T-helper 9 cell (primary cell): ENCODE measurements around the gene GSTK1.
"Not testable (repeated sequence)": the region's sequence is repeated elsewhere in the genome, so short reads cannot be mapped to it uniquely, and the experiment has no call there.

Experiments
- DNase-seq: peaks from one replicate; pipeline ENCODE4 v3.0.0-alpha.2; 2020

The GSTK1 gene

GRCh38 chr7:143279186-143280098 is 16.2 kb downstream of the GSTK1 start:
- no peak for DNase-seq

GRCh38 chr7:143280160-143280559 is 16.9 kb downstream of the GSTK1 start:
- DNase-seq, result no peak

- no peak for DNase-seq
Measured at GRCh38 chr7:143280566-143280965, 17.3 kb downstream of the GSTK1 start.

GRCh38 chr7:143281529-143281928 is 18.3 kb downstream of the GSTK1 start:
- DNase-seq, result no peak

GRCh38 chr7:143282124-143282523 is 18.9 kb downstream of the GSTK1 start:
- DNase-seq, result no peak

GRCh38 chr7:143283381-143283780 is 20.1 kb downstream of the GSTK1 start:
- no peak for DNase-seq

- no peak for DNase-seq
Measured at GRCh38 chr7:143284591-143285469, 21.6 kb downstream of the GSTK1 start, which contains the start of gene TMEM139. TMEM139 (plus strand) TSS chr7:143284958; CDS start chr7:143285958, 1,000 bp downstream.

GRCh38 chr7:143285470-143285778 is 22.2 kb downstream of the GSTK1 start:
- no peak for DNase-seq

- DNase-seq, result no peak
Measured at GRCh38 chr7:143285806-143286521, 22.7 kb downstream of the GSTK1 start.

- no peak for DNase-seq
Measured at GRCh38 chr7:143286522-143286890, 23.3 kb downstream of the GSTK1 start.

GRCh38 chr7:143287339-143287934 is 24.2 kb downstream of the GSTK1 start:
- no peak for DNase-seq

GRCh38 chr7:143287935-143288826 is 24.9 kb downstream of the GSTK1 start, which contains the start of gene CASP2:
CASP2 (plus strand) TSS chr7:143288351; CDS start chr7:143288456, 105 bp downstream.
- DNase-seq, result peak; percentile 99

GRCh38 chr7:143288836-143289235 is 25.6 kb downstream of the GSTK1 start:
- no peak for DNase-seq

GRCh38 chr7:143289421-143289820 is 26.2 kb downstream of the GSTK1 start:
- DNase-seq, result no peak

GRCh38 chr7:143289888-143290287 is 26.6 kb downstream of the GSTK1 start:
- not testable (repeated sequence) for DNase-seq

- no peak for DNase-seq
Measured at GRCh38 chr7:143290293-143290692, 27.1 kb downstream of the GSTK1 start.

- DNase-seq, result no peak
Measured at GRCh38 chr7:143292876-143293275, 29.6 kb downstream of the GSTK1 start.

GRCh38 chr7:143295870-143296269 is 32.6 kb downstream of the GSTK1 start:
- no peak for DNase-seq

GRCh38 chr7:143296686-143297085 is 33.4 kb downstream of the GSTK1 start:
- DNase-seq, result no peak

- no peak for DNase-seq
Measured at GRCh38 chr7:143299346-143299745, 36.1 kb downstream of the GSTK1 start.

GRCh38 chr7:143299840-143300239 is 36.6 kb downstream of the GSTK1 start:
- peak; percentile 51 for DNase-seq
